Stomach (tissue), 9 donors: ENCODE results near the gene LACTBL1. TPM values are rescaled to one million over a fixed set of nuclear protein-coding genes. Genes with fewer than 3 reads are reported as not detected.

Experiments
- DNase-seq, 2 donors: peaks; one replicate each; pipeline versions ENCODE4 v3.0.0 to v3.0.0-alpha.2; 2013 to 2019
- H3K27ac ChIP-seq, 5 donors: fragments of 200-600 bp in 4 of 5; sonication (generic) in 4 of 5; one replicate each; pipeline ENCODE4 v1.5.1; 2013 to 2019; ENCODE audit warnings: mild to moderate bottlenecking in 1 of 5, moderate library complexity in 1 of 5
- H3K27me3 ChIP-seq, 3 donors: fragments of 200-600 bp; sonication (generic); one replicate each; pipeline ENCODE4 v1.5.1; 2017 to 2019; ENCODE audit warnings: mixed run types in 1 of 3
- H3K36me3 ChIP-seq, 4 donors: fragments of 200-600 bp; sonication (generic); 1 replicate in 3 of 4; 2 replicates in 1 of 4; pipeline ENCODE4 v1.5.1; 2016 to 2019
- H3K4me1 ChIP-seq, 4 donors: fragments of 200-600 bp; sonication (generic); one replicate each; pipeline ENCODE4 v1.5.1; 2016 to 2019
- H3K4me3 ChIP-seq, 4 donors: fragments of 200-600 bp; sonication (generic) in 3 of 4; one replicate each; pipeline ENCODE4 v1.5.1; 2016 to 2019; ENCODE audit warnings: mild to moderate bottlenecking in 1 of 4
- H3K9me3 ChIP-seq, 4 donors: fragments of 200-600 bp; sonication (generic); one replicate each; pipeline ENCODE4 v1.5.1; 2016 to 2019
- CTCF ChIP-seq, 7 experiments: fragments of 450-650 bp in 4 of 7; fragments of 200-600 bp in 3 of 7; sonication (generic) in 3 of 7; IDR thresholded peaks; one replicate each; pipeline ENCODE4 v1.5.1; 2016 to 2019; ENCODE audit warnings: antibody characterized with exemption in 7 of 7, control low read depth in 2 of 7, mild to moderate bottlenecking in 1 of 7
- EP300 ChIP-seq: sonication (generic); formaldehyde crosslinking; IDR thresholded peaks from one replicate; pipeline ENCODE4 v1.6.1; 2017; ENCODE audit warnings: antibody characterized with exemption
- POLR2A ChIP-seq, 4 donors: fragments of 450-650 bp; IDR thresholded peaks; one replicate each; pipeline ENCODE4 v1.6.1; 2016; ENCODE audit warnings: antibody characterized with exemption in 4 of 4, control low read depth in 2 of 4, mild to moderate bottlenecking in 1 of 4, moderate library complexity in 1 of 4
- POLR2AphosphoS5 ChIP-seq, 3 donors: sonication (generic); formaldehyde crosslinking; IDR thresholded peaks; one replicate each; pipeline ENCODE4 v1.6.1; 2016; ENCODE audit warnings: antibody characterized with exemption in 3 of 3
- WGBS, 5 donors: extraction: QIAGEN DNeasy Blood & Tissue Kit in 3 of 5; methylation state at CpG; one replicate each; pipeline versions ENCODE4 v1.1.5 to v1.1.7; 2013 to 2018; 5-methylcytosine and 5-hydroxymethylcytosine counted together
- intact Hi-C: fragments of 100-400 bp; cut with DNase I; formaldehyde crosslinking; loops from one replicate; pipeline ENCODE4 v1.15.1; 2023; ENCODE audit warnings: low total_unique reads
- polyA plus RNA-seq, 3 donors: library from polyadenylated mRNA; stranded (reverse); fragments of 200-250 nt; gene quantifications; one replicate each; pipeline ENCODE4 v1.2.3, GENCODE V29; 2013
- total RNA-seq, 5 donors: library from RNA; depleted of rRNA; stranded (reverse); fragments of >200 nt; gene quantifications; one replicate each; pipeline versions ENCODE4 v1.1.0 to v1.2.3, GENCODE V29; 2014 to 2016
- donor health status: healthy with polysubstance abuse.
- donor health status: Bipolar disorder and iron deficiency.
- donor health status: healthy.

The LACTBL1 gene
- total and polyA plus RNA-seq, 8 donors: not detected

- intact Hi-C loops: no loop called here
- no peak for TF ChIP-seq POLR2AphosphoS5 (IDR thresholded peaks at IDR 0.05)
- TF ChIP-seq POLR2A (IDR thresholded peaks at IDR 0.05): no peak
- TF ChIP-seq CTCF (IDR thresholded peaks at IDR 0.05): no peak
- no peak for TF ChIP-seq EP300
These were observed 51.1 kb downstream of the LACTBL1 start for GRCh38 chr1:22921452-22922126.

GRCh38 chr1:22920734-22921451, 51.8 kb downstream of the LACTBL1 start:
- Histone ChIP-seq H3K27ac (no peak overlapping the region), H3K4me3 (no peak overlapping the region), H3K9me3 (no peaks in the 10 kb centered on the region), H3K27me3 (peaks cover 0 to 31% (median 0%) of the 10 kb centered on the region in 3 donors), H3K36me3 (no peaks in the 10 kb centered on the region), H3K4me1 (peaks cover 0 to 4% (median 0%) of the 10 kb centered on the region in 4 donors)
- TF ChIP-seq POLR2AphosphoS5 (IDR thresholded peaks at IDR 0.05) (no peak), CTCF (IDR thresholded peaks at IDR 0.05) (no peak), POLR2A (IDR thresholded peaks at IDR 0.05) (no peak), EP300 (no peak)
- DNase-seq: no peak
- intact Hi-C loops: no loop called here
- 70 to 83% (median 81%) methylated on average over 6 to 8 of the region's 8 CpGs for WGBS, 5 donors

More at GRCh38 chr1:22921452-22922126, 51.1 kb downstream of the LACTBL1 start:
- Histone ChIP-seq H3K4me3 (no peak overlapping the region), H3K9me3 (no peaks in the 10 kb centered on the region), H3K27ac (no peak overlapping the region), H3K27me3 (peaks cover 0 to 30% (median 0%) of the 10 kb centered on the region in 3 donors), H3K4me1 (peaks cover 0 to 3% (median 0%) of the 10 kb centered on the region in 4 donors), H3K36me3 (no peaks in the 10 kb centered on the region)
- 69 to 86% (median 72%) methylated on average over 8 of the region's 8 CpGs for WGBS, 5 donors
- DNase-seq: no peak

- Histone ChIP-seq H3K36me3 (no peaks in the 10 kb centered on the region), H3K9me3 (no peaks in the 10 kb centered on the region), H3K4me3 (no peak overlapping the region), H3K27ac (no peak overlapping the region), H3K4me1 (peaks cover 0 to 4% (median 0%) of the 10 kb centered on the region in 4 donors), H3K27me3 (peaks cover 0 to 29% (median 0%) of the 10 kb centered on the region in 3 donors)
- intact Hi-C loops: no loop called here
- no peak for TF ChIP-seq POLR2A (IDR thresholded peaks at IDR 0.05)
- no peak for TF ChIP-seq CTCF (IDR thresholded peaks at IDR 0.05)
- TF ChIP-seq POLR2AphosphoS5 (IDR thresholded peaks at IDR 0.05): no peak
- 62 to 78% (median 67%) methylated on average over 3 to 6 of the region's 6 CpGs for WGBS, 5 donors
- no peak for DNase-seq
These were observed 52.5 kb downstream of the LACTBL1 start for GRCh38 chr1:22920026-22920733.

GRCh38 chr1:22919341-22920025, 53.2 kb downstream of the LACTBL1 start:
- no peak overlapping the region for H3K27ac ChIP-seq
- intact Hi-C loops: no loop called here
- H3K9me3 ChIP-seq: no peaks in the 10 kb centered on the region
- no peaks in the 10 kb centered on the region for H3K36me3 ChIP-seq
- H3K4me3 ChIP-seq: no peak overlapping the region
- H3K27me3 ChIP-seq: peaks cover 0 to 28% (median 0%) of the 10 kb centered on the region in 3 donors
- peaks cover 0 to 4% (median 0%) of the 10 kb centered on the region in 4 donors for H3K4me1 ChIP-seq
- TF ChIP-seq CTCF (IDR thresholded peaks at IDR 0.05) (no peak), POLR2AphosphoS5 (IDR thresholded peaks at IDR 0.05) (no peak), POLR2A (IDR thresholded peaks at IDR 0.05) (no peak), EP300 (no peak)
- WGBS, 5 donors: 60 to 76% (median 68%) methylated on average over 8 of the region's 8 CpGs
- no peak for DNase-seq
